Ectodermal cell (in vitro differentiated cells): ENCODE measurements around the gene DUSP2.

Source experiments
- H3K27ac ChIP-seq: 2 replicates; pipeline ENCODE4 v1.7.0; 2013; ENCODE audit warnings: mild to moderate bottlenecking, low read depth, low read length; ENCODE audit not compliant: insufficient read depth, poor library complexity, severe bottlenecking
- H3K27me3 ChIP-seq: 2 replicates; pipeline ENCODE4 v1.7.0; 2013; ENCODE audit warnings: mild to moderate bottlenecking, low read length; ENCODE audit not compliant: insufficient read depth, control insufficient read depth, poor library complexity, severe bottlenecking
- H3K36me3 ChIP-seq: one replicate; pipeline ENCODE4 v1.7.0; 2013; ENCODE audit warnings: low read length; ENCODE audit not compliant: control insufficient read depth, insufficient read depth
- H3K4me1 ChIP-seq: one replicate; pipeline ENCODE4 v1.7.0; 2013; ENCODE audit warnings: low read length; ENCODE audit not compliant: control insufficient read depth, insufficient read depth
- H3K4me3 ChIP-seq: 2 replicates; pipeline ENCODE4 v1.7.0; 2013; ENCODE audit warnings: low read depth, low read length, control low read depth; ENCODE audit not compliant: insufficient read depth
- H3K9me3 ChIP-seq: 2 replicates; pipeline ENCODE4 v1.7.0; 2013; ENCODE audit warnings: mild to moderate bottlenecking, low read length, moderate library complexity; ENCODE audit not compliant: control insufficient read depth
- WGBS, 2 experiments: methylation state at CpG; one replicate each; pipeline ENCODE4 v1.1.7; 2013; ENCODE audit warnings: missing lambda C conversion rate in 2 of 2; 5-methylcytosine and 5-hydroxymethylcytosine counted together

The DUSP2 gene

DNA sequence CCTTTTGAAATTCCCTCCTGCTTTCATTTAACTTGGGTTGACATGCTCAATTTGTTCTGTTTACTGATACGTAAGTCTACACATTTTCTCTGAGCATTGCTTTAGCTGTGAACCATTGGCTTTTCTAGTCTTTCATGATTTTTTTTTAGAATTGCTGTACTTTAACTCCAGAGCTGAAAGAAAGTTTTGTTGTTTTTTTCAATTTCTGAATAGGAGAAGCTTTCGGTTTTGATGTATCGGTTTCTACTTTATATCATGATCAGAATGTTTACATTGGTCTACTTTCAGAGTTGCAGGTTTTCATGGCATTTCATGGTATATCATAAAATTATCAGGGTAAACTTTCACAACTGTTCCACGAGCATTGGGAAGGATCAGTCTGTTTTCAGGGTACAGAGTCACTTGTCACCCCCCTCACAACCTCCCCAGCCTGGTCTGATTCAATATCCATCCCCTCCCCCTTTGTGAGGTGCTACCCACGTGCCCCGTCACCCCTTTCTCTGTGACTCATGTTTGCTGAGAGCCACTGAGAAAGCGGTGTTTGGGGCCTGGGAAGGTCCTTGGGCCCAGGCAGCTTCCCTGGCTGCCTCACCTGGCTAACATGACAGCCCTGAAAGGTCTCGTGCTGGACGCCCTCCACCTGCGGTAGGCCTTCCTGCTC, 14.0 kb downstream of the DUSP2 start:
- H3K27ac ChIP-seq: no peak overlapping the region
- no peaks in the 10 kb centered on the region for H3K9me3 ChIP-seq
- no peaks in the 10 kb centered on the region for H3K27me3 ChIP-seq
- H3K4me3 ChIP-seq: no peak overlapping the region
- no peaks in the 10 kb centered on the region for H3K4me1 ChIP-seq
- WGBS, 2 experiments: 84 to 88% methylated on average over 10 of the region's 10 CpGs
- no peaks in the 10 kb centered on the region for H3K36me3 ChIP-seq

DNA sequence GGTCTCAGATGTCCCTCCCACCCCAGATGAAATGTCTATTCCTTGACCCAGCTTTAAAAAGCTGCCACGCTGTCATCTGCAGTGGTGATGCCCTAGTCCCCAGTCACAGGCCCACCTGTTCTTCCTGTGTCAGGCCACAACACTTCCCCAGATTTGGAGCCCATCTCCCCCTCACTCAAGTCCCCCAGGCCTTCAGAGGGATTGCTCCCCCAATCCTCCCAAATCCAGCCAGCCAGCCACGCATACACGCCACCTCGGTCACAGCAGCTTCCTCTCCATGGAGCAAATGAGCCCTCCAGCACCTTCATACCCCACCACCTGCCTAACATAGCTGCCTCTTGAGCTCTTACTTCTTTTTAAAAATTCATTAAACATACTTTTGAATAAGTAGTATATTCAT, 14.8 kb downstream of the DUSP2 start:
- Histone ChIP-seq H3K4me3 (no peak overlapping the region), H3K36me3 (no peaks in the 10 kb centered on the region), H3K9me3 (no peaks in the 10 kb centered on the region), H3K27me3 (no peaks in the 10 kb centered on the region), H3K4me1 (no peaks in the 10 kb centered on the region), H3K27ac (no peak overlapping the region)
- 91 to 92% methylated on average over 4 of the region's 4 CpGs for WGBS, 2 experiments

DNA sequence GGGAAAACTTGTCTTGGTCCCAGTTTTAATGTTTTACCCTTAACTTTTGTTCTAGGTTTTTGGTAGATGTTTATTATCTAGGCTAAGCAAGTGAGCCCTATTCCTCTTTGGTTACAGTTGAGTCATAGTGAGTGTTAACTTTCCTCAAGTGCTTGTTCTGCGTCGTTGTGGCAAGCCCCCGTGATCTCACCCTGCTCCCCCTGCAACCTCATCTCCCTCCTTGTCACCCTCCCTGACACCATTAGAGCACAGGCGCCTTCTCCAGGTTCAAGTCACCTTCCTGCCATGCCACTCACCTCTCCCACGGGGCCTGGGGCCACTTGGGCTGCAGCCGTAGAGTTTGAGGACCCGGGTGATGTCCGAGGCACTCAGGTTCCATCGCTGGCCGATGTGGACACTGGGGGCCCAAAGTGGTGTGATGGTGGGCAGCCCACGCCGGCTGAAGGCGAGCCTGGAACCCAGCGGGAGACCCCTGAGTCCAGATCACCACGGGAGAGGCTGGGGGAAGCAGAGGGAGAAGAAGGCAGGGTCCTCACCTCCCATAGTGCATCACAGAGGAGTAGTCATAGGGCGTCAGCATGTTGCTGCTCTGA, 15.6 kb downstream of the DUSP2 start:
- Histone ChIP-seq H3K27me3 (no peaks in the 10 kb centered on the region), H3K27ac (no peak overlapping the region), H3K36me3 (no peaks in the 10 kb centered on the region), H3K4me1 (no peaks in the 10 kb centered on the region), H3K4me3 (no peak overlapping the region), H3K9me3 (no peaks in the 10 kb centered on the region)
- WGBS, 2 experiments: 88% methylated on average over 15 to 16 of the region's 16 CpGs

DNA sequence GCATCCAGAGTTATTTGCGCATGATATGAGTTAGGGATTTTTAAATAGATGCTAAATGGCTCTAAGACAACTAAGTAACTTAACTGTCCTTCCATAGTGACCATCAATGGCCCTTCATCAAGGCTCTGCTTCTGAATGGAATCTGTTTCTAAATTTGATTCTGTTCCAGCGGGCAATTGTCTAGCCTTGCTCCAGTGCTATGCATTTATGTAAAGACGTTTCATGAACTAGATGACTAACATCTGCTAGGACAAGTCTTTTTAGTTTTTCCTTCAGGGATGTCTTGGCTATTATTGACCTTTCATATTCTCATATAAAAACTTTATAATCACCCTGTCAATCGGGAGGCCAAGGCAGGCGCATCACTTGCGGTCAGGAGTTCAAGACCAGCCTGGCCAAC, 16.8 kb downstream of the DUSP2 start:
- Histone ChIP-seq H3K27ac (no peak overlapping the region), H3K4me3 (no peak overlapping the region), H3K9me3 (no peaks in the 10 kb centered on the region), H3K4me1 (no peaks in the 10 kb centered on the region), H3K36me3 (no peaks in the 10 kb centered on the region), H3K27me3 (no peaks in the 10 kb centered on the region)
- 87 to 95% methylated on average over 5 to 6 of the region's 6 CpGs for WGBS, 2 experiments

DNA sequence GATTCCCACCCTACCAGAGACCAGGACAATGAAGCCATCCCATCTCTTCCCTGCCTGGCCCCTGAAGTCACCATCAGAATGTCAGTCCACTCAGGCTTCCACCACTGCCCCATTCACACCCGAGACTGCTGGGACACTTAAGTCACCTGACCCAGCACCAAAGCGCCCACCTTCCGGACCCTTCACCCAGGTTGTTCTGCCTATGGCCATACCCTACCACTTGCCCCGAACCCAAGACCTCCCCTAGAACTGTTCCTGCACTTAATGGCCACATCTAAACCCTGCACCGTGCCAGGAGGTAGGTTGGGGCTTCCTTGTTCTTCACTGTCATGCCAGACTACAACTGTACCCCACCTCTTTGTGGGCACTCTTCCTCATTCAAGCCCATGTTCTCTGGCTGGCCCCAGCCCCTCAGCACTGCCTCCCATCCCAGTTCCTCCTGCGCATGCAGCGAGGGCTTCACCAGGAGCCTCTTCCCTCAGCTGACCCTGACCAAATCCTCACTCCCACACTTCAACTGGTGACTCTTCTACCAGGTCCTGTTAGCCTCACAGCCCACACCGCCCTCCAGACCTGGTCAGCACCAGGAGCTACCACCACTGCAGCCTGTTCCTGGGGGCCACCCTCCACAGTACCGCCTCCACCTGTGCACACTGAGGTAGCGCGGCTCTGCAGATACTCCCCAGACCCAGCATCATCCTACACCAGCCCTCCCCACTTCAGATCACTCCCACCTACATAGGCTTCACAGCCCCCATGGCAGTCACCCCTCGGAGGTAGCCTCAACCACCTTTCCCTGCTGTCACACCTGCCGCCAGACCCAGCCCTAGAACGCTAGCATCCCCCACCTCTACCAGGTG, 20.6 kb downstream of the DUSP2 start:
- WGBS, 2 experiments: 91 to 92% methylated on average over 14 of the region's 14 CpGs
- no peak overlapping the region for H3K27ac ChIP-seq
- no peaks in the 10 kb centered on the region for H3K36me3 ChIP-seq
- H3K4me3 ChIP-seq: no peak overlapping the region
- no peaks in the 10 kb centered on the region for H3K4me1 ChIP-seq
- no peaks in the 10 kb centered on the region for H3K9me3 ChIP-seq
- H3K27me3 ChIP-seq: peaks cover 4% of the 10 kb centered on the region

DNA sequence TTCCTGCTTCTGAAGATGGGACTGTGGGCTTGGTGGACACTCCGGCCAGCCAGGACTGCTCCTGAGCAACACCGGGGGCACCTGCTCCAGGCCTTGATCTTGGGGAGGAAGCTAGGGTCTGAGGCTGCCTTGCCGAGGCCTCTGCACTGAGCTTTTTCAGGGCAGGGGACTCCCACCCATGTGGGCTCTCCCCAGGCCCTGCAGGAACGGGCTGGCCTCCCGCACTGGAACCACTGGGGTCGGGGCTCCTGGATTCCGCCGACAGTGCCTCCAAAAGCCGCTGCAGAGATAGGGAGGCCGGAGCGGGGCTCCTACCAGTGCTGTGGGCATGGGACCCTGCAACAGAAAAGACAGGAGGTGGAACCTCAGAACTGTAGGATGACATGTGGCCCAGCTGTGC, 21.3 kb downstream of the DUSP2 start:
- Histone ChIP-seq H3K4me3 (no peak overlapping the region), H3K4me1 (no peaks in the 10 kb centered on the region), H3K27ac (no peak overlapping the region), H3K36me3 (no peaks in the 10 kb centered on the region), H3K27me3 (peaks cover 10% of the 10 kb centered on the region), H3K9me3 (no peaks in the 10 kb centered on the region)
- WGBS, 2 experiments: 92 to 95% methylated on average over 11 of the region's 11 CpGs

DNA sequence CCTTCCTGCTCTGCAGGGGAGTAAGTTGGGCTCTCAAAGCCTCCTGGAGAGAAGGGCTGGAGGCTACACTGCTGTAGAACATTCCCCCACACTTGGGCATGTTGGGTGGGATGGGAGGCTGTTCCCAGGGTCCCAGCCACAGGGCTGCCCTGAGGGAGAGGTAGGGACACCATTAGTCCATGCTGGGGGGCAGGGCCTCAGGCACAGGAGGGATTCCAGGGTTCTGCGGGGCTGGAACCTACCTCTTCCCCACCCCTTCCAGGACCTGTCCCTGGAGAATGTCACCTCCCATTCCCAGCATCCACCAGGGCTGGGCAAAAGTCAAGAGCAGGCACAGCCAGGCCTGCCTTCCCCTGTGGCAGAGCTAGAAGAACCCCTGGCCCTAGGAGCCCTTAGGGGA, 21.9 kb downstream of the DUSP2 start:
- Histone ChIP-seq H3K9me3 (no peaks in the 10 kb centered on the region), H3K36me3 (no peaks in the 10 kb centered on the region), H3K4me3 (no peak overlapping the region), H3K27me3 (peaks cover 13% of the 10 kb centered on the region), H3K4me1 (no peaks in the 10 kb centered on the region), H3K27ac (no peak overlapping the region)
- 85 to 100% methylated on average over 1 of the region's 1 CpG for WGBS, 2 experiments

DNA sequence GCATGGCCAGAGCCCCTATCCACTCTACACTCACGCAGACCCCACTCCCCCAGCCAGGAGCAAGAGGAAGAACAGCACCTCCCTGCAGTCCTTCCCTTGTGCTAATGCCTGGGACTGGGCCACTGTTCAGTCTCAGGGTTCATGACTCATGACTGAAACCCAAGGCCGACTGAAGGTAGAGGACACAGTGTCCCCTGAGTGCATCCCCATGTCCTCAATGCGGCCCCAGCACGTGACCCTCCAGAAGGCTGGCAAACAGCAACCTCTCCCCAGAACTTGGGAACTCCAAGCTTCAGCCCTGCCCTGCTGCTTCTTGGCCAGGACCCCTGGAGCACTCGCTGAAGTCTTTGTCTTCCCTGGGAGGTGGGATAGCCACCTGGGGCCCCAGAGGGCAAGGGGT, 22.8 kb downstream of the DUSP2 start:
- H3K4me1 ChIP-seq: peaks cover under 1% of the 10 kb centered on the region
- H3K9me3 ChIP-seq: no peaks in the 10 kb centered on the region
- H3K4me3 ChIP-seq: no peak overlapping the region
- H3K27ac ChIP-seq: no peak overlapping the region
- H3K36me3 ChIP-seq: no peaks in the 10 kb centered on the region
- WGBS, 2 experiments: 86 to 87% methylated on average over 5 of the region's 5 CpGs
- H3K27me3 ChIP-seq: peaks cover 22% of the 10 kb centered on the region

DNA sequence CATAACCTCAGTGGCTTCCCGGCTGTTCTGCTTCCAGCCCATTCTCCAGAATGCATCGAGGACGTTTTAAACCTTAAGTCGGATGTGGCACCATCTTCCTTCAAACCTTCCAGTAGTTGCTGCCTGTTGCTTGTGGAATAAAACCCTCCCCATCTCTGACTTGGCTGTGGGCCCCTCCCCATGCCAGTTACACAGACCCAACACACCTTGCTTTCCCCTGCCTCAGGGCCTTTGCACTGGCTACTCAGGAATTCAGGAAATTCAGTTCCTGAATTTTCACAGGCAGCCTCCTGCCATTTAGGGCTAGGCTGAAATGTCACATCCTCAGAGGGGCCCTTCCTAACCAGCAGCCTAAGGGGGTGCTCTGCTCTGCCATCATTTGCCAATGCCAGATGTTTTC, 23.8 kb downstream of the DUSP2 start:
- no peaks in the 10 kb centered on the region for H3K9me3 ChIP-seq
- H3K36me3 ChIP-seq: no peaks in the 10 kb centered on the region
- H3K27me3 ChIP-seq: peaks cover 32% of the 10 kb centered on the region
- no peak overlapping the region for H3K4me3 ChIP-seq
- WGBS, 2 experiments: 93% methylated on average over 4 of the region's 4 CpGs
- peaks cover 4% of the 10 kb centered on the region for H3K4me1 ChIP-seq
- H3K27ac ChIP-seq: no peak overlapping the region

DNA sequence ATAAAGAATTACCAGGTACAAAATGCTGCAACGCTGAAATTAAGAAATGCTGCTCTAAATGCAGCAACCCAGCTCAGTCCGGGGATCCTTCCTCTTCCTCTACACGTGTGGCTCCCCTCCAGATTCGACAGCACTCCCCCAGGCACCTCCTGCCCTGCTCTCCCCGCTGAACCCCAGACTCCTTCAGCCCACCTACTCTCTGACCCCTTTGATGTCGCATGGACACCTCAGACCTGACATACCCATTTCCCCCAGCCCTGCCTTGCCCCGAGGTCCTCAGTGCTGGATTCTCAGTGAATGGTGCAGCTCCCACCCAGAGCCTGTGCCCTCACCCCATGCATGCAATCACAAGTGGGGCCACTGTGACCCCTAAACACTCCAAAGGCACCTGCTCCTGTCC, 24.2 kb downstream of the DUSP2 start:
- Histone ChIP-seq H3K9me3 (no peaks in the 10 kb centered on the region), H3K27me3 (peaks cover 36% of the 10 kb centered on the region)
- WGBS, 2 experiments: 85% methylated on average over 7 of the region's 7 CpGs

More for the DNA sequence above, 24.2 kb downstream of the DUSP2 start:
- no peak overlapping the region for H3K27ac ChIP-seq
- H3K4me1 ChIP-seq: peaks cover 4% of the 10 kb centered on the region
- no peaks in the 10 kb centered on the region for H3K36me3 ChIP-seq
- H3K4me3 ChIP-seq: no peak overlapping the region
